Stimulated activated CD8-positive, alpha-beta memory T cell treated with anti-CD3 and anti-CD28 coated beads, Interleukin-7, amount 100 ng/mL, for 24 hours (primary cell): ENCODE data around the gene SAP30BP.

ENCODE experiments used
- DNase-seq: peaks from one replicate; pipeline ENCODE4 v3.0.0-alpha.2; 2020; ENCODE audit warnings: low read depth

The SAP30BP gene

DNA sequence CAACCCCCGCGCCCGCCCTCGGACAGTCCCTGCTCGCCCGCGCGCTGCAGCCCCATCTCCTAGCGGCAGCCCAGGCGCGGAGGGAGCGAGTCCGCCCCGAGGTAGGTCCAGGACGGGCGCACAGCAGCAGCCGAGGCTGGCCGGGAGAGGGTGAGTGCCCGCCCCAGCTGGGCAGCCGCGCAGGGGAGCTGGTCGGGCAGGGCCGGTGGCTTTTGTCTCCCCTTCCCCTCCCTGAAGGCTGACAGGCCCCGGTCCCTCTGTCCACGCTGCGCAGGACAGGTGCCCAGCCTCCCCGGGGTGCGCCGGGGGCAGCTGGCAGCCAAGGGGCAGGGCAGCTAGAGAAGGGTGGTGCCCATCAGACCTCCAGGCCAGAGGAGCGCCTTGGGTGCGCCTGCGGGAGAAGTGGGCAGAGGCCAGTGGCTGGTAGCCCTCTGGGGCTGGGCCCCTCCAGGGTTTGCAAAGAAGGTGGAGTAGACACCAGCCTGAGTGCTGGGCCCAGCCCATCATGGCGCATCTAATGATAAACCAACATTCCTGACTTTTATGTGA, 54.4 kb downstream of the SAP30BP start:
- no peak for DNase-seq

DNA sequence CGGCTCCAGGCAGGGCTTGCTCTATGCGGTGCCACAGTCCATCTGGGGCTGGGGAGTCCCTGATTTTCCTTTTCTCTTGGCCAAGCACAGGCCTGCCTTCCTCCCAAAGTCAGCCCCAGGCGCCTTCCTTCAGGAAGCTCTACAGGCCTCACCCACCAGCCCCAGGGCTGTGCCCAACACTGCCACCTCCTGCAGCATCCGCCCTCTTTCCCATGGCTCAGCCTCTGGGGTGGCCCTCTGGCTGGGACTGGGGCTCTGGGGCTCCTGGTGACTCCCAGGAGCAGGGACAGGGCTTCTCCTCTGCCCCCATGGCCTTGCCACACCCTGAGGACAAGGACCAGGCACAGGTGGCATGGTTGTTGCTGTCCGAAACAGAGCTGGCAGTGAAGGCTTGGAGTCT, 54.9 kb downstream of the SAP30BP start:
- DNase-seq: no peak

DNA sequence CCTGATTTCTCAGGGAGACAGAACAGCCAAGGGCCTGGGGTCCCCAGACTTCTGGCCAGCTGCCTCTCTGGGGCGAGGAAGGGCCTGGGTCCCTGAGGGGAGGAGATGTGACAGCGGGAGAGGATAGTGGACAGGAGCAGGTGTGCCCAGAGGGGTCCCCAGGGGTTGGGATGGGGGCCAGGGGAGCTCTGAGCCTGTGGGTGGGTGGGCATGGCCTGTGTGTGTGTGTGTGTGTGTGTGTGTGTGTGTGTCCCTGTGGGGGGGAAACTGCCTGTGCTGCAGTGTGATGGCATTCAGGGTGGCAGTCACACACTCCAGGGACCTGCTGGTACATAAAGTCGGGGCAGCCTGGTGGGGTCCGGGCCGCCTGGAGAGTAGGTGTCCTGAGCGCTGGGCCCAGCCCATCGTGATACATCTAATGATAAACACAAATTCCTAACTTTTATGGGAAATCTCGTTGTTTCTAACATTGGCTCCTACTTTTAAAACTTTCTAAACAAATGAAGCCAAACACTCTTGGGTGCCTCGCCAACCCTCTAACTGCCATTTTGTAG, 55.5 kb downstream of the SAP30BP start:
- no peak for DNase-seq

DNA sequence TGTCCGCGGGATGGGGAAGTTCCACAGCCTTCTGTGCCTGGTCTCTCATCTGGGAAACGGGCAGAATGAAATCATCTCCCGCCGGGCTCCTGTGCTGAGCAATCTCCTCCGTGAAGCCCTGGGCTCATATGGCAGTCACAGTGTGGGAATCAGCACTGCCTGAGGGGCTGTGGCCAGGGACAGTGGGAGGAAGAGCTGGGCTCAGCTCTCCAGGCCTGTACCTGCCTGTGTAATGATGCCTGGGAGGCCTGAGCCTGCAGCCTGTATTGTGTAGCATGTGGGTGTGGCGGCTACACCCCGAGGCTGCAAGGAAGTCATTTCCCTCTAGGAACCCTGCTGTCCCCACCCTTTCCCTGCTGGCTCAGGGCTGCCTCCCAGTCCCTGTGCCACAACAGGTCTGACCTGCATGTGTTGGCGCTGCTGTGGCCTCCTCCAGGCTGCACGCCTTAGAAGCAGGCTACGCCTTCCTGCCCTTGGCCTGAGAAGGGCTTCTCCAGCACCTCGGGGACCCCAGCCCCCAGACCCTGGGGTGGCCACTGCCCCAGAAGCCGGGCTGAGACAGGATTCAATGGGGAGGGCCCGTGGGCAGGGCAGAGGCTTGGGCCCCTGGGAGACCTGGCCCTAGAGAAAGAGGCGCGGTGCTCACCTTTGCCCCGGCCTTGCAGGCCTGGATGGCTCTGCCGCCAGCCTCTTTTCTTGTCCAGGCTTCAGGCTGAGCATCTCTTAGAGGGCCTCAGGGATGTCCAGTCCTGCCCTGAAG, 56.2 kb downstream of the SAP30BP start:
- DNase-seq: no peak

DNA sequence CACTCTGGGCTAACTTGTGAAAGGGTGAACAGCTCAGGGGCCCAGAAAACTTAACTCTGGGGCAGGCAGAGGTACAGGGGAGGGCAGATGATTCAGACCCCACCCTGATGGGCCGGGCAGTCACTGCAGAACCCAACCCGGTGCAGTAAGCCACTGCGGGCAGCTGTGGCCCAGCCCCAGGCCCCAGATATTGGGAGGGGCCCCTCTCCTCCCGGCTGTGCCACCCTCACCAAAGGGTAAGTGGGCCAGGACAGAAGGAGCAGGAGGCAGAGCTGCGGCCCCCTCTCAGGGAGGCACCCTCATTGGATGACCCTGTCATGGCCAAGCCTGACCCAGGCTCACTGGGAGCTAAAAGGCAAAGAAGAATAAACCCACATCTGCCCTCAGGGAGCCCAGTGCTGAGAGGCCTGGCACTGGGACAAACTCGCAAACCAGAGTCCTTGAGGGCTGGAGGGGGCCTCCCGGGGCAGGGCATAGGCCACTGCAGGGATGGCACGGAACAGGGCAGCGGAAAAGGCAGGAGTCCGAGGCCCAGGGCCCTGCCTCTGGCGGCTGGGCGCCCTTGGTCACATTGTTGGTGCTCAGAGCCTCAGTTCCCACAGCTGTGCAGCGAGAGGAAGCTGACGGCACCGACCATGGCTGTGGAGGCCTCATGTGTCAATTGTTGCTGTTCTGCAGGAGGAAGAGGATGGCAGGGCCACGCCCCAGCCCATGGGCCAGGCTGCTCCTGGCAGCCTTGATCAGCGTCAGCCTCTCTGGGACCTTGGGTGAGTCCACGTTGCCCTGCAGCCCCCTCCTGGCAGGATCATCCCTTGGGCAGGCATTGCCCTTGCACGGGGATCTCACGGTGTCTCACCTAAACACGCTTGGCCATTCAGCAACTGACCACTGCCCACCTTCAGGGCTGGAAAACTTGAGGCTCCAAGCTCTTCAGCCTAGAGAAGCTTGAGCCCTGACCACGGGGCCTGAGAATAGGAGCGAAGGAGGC, 57.2 kb downstream of the SAP30BP start:
- DNase-seq: no peak

DNA sequence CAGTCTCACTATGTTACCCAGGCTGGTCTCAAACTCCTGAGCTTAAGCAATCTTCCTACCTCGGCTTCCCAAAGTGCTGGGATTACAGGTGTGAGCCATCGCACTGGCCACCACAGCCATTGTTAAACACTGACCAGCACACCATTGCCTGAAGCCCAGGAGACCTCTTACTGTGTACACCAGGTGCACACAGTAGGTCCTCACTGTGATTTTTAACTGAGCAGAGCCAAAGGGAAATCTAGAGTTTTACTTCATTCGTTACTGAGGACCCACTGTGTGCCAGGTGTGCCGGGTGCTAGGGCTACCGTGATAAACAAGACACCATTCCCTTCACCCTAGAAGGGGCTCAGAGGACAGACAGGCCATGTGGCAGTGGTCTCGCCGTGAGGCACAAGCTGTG, 58.4 kb downstream of the SAP30BP start:
- DNase-seq: no peak

DNA sequence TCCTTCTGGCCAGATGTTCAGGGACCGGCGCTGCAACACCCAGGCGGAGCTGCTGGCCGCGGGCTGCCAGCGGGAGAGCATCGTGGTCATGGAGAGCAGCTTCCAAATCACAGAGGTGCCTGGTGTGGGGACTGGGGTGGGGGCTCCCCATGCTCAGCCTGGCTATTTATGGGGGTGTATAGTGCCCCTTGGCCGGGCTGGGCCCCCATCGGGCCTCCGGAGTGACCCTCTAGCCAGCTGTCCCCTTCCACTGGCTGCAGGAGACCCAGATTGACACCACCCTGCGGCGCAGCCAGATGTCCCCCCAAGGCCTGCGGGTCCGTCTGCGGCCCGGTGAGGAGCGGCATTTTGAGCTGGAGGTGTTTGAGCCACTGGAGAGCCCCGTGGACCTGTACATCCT, 60.3 kb downstream of the SAP30BP start:
- DNase-seq: no peak

DNA sequence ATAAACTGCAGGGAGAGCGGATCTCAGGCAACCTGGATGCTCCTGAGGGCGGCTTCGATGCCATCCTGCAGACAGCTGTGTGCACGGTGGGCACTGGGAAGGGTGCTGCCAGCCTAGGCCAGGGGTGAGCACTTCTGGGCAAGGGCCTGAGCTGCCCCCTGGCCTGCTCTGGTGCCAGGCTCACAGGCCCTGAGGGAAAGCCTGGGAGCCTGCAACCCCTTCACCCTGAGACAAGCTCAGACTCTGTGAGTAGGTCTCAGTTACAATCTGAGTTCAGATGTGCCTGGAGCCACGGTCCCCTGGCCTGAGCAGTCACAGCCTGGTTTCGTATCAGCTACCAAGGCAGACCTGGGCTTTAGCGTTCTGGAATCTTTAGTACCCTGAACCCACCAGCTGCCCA, 62.2 kb downstream of the SAP30BP start:
- no peak for DNase-seq

DNA sequence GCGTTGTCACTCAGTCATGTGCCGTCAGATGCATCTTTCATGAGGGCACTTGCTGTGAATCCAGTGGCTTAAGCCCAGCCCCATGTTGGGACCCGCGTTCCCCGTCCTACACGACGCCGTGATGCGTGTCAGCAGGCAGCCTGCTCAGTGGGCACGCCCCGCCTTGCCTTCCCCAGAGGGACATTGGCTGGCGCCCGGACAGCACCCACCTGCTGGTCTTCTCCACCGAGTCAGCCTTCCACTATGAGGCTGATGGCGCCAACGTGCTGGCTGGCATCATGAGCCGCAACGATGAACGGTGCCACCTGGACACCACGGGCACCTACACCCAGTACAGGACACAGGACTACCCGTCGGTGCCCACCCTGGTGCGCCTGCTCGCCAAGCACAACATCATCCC, 62.9 kb downstream of the SAP30BP start:
- DNase-seq: no peak

DNA sequence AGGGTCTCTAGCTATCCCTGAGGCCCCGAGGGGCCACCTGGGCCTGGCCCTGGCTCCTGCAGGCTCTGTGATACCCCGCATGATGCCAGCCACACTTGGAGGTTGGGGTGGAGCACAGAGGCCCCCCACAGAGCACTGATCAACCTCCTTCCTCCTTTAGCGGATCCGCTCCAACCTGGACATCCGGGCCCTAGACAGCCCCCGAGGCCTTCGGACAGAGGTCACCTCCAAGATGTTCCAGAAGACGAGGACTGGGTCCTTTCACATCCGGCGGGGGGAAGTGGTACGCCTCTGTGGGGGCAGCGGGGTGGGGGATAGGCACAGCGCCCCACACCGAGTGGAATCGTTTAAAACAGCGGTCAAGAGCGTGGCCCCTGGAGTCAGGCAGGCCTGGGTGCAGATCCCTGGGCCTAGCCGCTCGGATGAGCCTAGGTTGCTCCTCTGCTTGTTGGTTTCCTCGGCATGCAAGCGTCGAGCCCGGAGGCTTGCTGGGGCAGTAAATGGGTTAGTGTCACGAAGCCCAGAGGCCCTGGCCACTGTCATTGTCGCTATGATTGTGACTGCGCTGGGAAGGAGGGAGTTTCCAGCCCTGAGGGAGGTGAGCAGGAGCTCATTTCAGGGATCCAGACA, 64.1 kb downstream of the SAP30BP start:
- no peak for DNase-seq

DNA sequence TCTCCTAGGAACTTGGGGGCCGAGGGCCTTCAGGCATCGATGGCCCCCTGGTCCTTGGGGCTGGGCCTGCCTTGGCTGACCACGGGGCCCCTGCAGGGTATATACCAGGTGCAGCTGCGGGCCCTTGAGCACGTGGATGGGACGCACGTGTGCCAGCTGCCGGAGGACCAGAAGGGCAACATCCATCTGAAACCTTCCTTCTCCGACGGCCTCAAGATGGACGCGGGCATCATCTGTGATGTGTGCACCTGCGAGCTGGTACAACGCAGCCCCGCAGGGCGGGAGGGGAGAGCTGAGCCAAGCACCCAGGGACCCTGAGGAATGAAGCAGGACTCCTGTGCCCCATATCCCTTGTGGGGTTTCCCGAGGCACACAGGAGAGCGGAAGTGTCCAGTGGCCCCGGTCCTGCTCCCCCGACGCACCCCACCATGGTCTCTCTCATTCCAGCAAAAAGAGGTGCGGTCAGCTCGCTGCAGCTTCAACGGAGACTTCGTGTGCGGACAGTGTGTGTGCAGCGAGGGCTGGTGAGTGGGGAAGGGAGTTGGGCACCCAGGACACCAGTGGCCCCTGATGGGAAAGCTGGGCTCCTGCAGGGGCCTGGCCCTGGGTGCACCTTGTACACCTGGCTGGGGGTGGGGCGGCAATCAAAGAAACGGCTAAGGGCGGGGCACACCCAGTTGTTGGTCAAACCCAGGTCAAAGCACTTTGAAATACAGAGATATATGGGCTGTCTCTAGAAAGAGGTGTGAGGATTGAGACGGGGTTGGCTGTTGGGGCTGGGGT, 64.8 kb downstream of the SAP30BP start:
- DNase-seq: no peak

DNA sequence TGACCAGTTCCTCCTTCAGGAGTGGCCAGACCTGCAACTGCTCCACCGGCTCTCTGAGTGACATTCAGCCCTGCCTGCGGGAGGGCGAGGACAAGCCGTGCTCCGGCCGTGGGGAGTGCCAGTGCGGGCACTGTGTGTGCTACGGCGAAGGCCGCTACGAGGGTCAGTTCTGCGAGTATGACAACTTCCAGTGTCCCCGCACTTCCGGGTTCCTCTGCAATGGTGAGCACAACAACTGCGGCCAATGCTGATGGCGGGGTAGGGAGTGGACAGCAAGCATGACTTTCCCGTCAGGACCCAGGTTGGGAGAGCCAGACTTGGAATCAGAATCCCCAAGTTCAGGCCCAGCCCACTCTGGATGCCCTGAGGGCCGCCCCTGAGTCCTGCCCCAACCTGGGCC, 66.3 kb downstream of the SAP30BP start:
- no peak for DNase-seq

DNA sequence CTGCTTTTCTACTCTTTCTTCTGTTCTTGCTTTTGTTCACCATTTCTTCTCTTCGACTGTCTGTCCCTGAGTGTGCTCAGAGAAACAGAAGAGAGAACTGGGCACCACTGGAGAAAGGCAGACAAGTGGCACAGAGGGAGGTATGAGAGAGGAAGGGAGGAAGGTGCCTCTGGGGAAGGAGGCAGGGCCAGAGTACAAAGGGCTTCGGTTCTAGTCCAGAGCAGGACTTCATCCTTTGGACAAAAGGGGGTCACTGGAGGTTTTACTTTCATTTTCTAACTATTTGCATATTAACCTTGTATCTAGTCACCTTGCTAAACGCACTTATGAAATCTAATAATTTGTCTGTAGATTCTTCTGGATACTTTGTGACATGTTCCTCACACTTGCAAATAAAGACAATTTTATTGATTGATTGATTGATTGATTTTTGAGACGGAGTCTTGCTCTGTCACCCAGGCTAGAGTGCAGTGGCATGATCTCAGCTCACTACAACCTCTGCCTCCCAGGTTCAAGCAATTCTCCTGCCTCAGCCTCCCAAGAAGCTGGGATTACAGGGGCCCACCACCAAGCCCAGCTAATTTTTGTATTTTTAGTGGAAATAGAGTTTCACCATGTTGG, 67.6 kb downstream of the SAP30BP start:
- DNase-seq: no peak

DNA sequence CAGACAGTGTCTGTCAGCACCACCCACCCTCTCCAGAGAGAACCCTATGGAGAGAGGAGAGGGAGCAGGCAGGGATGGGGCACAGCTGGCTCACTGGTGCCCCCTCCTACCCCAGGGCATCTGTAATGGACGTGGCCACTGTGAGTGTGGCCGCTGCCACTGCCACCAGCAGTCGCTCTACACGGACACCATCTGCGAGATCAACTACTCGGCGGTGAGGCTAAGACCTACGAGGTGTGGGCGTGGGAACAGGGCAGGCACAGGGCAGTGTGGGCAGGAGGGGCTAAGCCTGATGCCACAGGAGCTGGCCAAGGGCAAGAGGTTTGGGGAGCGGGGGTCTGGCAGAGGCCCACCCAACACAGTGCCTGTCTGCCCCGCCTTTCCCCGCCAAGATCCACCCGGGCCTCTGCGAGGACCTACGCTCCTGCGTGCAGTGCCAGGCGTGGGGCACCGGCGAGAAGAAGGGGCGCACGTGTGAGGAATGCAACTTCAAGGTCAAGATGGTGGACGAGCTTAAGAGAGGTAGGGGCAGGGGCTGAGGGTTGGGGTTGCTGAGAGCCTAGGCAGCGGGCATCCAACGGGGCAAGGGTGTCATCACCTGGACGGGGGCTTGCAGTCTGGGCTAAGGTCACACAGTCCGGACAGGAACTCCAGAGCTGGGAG, 69.2 kb downstream of the SAP30BP start:
- DNase-seq: no peak

DNA sequence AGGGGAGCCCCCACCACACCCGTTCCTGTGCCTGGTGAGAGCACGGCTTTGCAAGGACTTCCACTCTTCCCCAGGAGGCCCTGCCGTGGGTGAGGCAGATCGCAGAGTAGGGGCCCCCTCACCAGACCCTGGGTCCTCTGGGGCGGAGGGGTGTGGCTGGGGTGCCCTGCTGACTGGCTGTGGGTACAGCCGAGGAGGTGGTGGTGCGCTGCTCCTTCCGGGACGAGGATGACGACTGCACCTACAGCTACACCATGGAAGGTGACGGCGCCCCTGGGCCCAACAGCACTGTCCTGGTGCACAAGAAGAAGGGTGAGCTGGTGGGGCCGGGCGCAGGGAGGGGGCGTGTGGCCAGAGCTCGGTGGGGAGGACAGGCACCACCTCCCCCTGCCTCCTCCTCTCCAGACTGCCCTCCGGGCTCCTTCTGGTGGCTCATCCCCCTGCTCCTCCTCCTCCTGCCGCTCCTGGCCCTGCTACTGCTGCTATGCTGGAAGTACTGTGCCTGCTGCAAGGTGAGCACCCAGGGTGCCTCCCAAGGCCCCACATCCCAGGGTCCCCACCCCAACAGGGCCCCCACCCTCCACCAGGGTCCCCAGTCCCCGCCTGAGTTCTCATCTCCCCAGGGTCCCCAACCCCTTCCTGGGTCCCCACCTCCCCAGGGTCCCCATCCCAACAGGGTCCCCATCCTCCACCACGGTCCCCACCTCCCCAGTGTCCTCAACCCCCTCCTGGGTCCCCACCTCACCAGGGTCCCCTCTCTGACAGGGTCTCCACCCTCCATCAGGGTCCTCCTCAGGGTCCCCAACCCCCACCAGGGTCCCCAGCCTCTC, 70.2 kb downstream of the SAP30BP start:
- DNase-seq: no peak

DNA sequence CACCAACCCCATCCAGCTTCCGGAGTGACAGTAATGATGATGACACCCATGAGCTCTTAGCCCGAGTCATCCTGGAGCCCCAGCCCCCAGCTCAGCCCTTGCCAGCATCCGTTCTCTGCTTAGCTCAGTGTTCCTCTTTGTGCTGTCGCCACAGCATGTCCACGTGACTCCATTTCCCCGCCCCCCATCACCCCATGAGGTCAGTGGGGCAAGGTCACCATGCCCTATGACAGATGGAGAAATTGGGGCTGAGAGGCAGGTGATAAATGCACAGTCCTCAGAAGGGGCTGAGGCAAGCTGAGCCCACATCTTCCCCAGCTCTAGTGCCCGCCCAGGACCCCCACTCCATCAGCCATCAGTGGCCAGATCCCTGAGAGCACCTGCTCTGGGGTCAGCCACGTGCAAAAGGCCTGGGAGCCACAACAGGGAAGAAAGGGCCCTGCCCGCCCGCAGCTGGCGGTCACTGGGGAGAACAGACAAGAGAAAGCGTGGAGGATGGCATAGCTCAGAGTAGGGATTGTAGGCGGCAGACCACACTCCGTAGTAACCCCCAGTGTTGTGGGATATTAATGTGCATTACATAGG, 71.2 kb downstream of the SAP30BP start:
- no peak for DNase-seq

DNA sequence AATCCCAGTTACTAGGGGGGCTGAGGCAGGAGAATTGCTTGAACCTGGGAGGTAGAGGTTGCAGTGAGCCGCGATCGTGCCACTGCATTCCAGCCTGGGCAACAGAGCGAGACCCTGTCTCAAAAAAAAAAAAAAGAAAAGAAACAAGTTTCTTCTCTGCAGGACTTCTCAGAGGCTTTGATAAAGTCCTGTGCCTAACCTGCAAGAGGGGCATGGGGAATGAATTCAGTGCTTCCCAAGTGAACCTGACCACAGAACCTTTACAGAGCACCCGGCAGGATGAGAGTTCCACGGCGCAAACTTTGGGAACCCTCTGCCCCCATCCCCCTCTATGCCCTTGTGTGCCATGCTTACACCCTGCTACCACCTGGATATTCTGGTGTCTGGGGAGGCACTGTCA, 72.0 kb downstream of the SAP30BP start:
- DNase-seq: no peak

DNA sequence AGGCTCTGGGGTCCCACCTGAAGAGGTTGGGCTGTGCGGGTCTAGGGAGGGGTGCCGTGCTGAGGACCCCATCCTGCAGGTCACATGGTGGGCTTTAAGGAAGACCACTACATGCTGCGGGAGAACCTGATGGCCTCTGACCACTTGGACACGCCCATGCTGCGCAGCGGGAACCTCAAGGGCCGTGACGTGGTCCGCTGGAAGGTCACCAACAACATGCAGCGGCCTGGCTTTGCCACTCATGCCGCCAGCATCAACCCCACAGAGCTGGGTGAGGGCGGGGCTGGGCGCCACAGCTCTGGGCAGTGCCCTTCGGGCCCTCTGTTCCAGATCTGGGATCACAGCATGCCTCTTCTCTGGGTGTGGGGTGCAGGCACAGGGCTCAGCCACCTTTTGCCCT, 72.7 kb downstream of the SAP30BP start:
- DNase-seq: no peak

DNA sequence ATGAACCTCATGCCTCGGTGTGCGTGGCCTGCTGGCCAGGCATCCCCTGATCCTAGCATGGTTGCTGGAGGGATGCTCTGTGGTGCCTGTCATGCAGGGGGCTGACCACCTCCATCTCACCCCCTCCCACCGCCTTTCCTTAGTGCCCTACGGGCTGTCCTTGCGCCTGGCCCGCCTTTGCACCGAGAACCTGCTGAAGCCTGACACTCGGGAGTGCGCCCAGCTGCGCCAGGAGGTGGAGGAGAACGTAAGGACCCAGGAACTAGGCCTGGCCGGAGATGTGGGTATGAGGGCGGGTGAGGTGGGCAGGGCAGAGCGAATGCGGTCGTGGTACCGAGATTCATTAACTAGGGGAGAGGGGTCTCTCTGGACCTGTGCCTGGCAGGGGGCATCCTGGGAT, 73.1 kb downstream of the SAP30BP start:
- DNase-seq: no peak
